GOT3 (cell line): ENCODE results near the gene CDK11B.

Experiments used
- DNase-seq: peaks from one replicate; lab custom pipeline; 2025; ENCODE audit warnings: mixed read lengths; lab: John Stamatoyannopoulos, UW

The CDK11B gene

GRCh38 chr1:1627261-1627828, 31.5 kb downstream of the CDK11B start:
- no peak for DNase-seq

DNA sequence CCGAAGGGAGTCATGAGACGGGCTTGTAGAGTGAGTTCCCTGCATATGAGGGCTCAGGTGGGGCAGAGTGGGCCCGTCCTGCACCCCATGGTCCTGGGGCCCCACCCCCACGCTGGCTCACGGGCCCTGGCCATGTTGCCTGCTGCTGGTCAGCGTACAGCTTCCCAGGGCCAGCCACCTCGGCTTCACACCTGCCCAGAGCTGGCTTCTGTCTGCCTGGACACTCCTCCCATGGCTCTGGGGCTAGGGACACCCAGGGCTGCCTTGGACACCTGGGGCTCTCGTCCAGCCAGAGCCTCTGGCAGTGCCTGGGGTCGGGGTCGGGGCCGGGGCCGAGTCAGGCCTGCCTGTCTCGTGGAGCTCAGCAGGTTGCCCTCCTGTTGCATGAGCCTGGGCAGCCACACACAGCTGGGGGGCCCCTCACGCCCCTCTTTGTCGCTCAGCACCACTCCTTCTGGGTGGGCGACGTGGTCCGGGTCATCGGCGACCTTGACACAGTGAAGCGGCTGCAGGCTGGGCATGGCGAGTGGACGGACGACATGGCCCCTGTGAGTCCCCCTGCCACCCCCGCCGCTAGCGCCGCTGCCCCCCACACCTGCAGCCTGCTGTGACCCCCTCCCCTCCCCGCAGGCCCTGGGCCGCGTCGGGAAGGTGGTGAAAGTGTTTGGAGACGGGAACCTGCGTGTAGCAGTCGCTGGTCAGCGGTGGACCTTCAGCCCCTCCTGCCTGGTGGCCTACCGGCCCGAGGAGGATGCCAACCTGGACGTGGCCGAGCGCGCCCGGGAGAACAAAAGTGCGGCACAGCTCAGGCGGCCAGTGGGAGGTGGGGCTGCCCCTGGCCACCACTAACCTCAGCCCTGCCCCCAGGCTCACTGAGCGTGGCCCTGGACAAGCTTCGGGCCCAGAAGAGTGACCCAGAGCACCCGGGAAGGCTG, 32.3 kb downstream of the CDK11B start:
- no peak for DNase-seq

- DNase-seq: no peak
These were observed 33.0 kb downstream of the CDK11B start for GRCh38 chr1:1625824-1626206.

DNA sequence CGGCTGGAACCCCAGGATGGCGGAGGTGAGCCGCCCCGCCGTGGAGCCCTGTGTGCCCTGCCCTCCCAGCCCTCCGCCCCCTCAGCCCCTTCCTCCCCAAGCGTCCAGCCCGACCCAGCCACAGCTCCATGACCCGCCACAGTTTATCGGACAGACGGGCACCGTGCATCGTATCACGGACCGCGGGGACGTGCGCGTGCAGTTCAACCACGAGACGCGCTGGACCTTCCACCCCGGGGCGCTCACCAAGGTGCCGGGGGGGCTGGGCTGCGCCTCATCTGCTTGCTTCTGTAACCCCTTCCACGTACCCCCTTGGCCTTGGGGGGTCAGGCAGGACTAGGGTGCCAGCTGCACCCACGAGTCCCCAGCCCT, 33.4 kb downstream of the CDK11B start:
- no peak for DNase-seq

DNA sequence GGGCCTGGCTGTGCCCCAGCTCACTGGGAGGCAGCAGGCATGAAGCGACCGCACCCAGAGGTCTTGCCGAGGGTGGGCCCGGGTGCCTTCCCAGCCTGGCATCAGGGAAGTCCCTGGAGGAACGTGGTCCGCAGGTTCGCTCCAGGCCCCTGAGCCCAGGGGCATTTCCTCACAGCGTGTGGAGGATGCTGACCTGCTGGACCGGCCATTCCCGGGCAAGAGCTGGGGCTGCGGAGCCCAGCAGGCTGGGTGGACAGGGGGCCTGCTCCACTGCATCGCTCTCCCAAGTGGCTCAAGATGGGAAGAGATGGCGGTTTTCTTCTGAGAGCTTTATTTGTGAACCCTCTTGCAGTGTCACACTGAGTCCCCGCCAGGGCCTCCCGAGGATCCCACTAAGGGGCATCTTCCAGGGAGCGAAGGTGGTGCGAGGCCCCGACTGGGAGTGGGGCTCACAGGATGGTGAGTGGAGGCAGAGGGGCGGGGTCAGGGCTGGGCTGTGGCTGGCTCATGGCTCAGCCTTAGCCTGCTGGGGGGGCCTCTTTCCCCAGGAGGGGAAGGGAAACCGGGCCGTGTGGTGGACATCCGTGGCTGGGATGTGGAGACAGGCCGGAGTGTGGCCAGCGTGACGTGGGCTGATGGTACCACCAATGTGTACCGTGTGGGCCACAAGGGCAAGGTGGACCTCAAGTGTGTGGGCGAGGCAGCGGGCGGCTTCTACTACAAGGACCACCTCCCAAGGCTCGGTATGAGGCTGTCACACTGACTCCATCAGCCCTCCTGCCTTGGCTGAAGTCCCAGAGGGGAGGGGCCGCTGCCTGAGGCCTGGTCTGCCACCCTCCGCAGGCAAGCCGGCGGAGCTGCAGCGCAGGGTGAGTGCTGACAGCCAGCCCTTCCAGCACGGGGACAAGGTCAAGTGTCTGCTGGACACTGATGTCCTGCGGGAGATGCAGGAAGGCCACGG, 34.1 kb downstream of the CDK11B start:
- no peak for DNase-seq

DNA sequence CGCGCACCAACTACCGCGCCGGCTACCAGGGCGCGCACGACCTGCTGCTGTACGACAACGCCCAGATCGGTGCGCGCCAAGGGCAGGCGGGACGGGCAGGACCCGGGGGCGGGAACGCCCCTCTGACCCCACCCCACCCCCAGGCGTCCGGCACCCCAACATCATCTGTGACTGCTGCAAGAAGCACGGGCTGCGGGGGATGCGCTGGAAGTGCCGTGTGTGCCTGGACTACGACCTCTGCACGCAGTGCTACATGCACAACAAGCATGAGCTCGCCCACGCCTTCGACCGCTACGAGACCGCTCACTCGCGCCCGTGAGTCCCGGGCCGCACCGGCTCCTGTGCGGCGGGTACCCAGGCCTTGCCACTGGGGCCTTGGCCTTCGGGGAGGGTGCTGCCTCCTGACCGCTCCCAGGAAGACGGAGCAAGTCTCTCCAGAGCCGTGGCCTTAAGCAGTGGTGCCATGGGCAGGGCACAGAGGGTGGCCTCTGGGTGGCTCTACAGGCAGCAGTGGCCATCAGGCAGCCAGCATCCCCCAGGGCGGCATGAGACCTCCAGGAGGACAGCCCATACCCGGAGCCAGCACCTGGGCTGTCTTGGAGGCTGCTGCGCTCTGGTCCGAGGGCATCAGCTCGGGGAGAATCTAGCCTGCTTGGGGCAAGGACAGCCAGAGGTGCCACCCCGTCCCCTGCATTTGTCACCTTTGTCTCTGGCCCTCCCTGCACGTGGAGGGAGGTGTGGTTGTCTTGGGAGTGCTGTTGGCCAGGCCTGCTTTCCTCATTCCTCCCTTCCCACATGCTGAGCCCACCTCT, 35.0 kb downstream of the CDK11B start:
- DNase-seq: no peak

GRCh38 chr1:1623181-1623630, 35.6 kb downstream of the CDK11B start:
- no peak for DNase-seq

DNA sequence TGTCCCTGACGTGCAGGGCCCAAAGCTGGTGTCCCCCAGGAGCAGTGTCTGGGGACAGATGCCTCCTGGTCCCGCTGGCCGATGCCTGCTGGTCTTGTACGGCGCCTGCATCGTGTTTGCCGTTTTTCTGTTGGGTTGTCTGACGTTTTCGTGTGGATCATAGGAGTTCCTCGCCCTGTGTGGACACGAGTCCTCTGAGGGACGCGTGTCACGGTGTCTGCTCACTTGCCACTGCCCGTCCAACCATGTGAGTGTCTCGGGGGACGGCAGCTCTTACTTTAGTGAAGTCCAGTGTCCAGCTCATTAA, 36.1 kb downstream of the CDK11B start:
- no peak for DNase-seq

DNA sequence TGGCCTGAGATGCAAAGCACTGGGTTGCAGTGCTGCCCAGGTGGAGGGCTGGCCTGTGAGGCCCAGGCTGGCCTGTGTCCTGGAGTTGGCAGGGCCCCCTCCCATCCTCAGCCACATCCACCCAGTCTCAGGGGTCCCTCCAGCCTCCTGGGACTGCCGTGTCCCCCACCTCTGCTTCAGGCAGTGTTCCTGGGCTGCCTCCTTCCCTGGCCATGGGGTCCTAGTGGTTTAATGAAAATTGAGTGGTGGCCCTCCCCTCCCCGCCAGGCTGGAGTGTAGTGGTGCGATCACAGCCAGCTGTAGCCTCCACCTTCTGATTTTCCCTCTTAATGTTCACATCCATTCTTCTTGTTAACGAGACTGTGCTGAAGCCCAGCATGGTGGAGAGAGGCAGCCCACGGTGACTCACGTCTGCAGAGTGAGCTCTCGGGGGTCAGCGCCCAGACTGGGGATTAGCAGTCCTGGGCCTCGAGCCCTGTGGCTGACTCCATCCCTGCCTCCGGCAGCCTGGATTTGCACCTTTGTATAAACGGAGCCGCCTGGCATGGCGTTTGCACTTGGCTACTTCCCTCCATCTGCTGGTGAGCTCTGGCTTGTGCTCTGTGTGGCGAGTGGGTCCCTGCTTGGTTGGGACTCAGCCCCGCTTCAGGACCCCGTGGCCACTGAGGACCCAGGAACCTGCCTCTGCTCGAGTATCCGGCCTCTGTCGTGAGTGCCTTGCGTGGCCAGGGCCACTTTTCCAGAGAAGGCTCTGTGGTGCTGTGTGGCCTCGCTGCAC, 36.6 kb downstream of the CDK11B start:
- DNase-seq: no peak

DNA sequence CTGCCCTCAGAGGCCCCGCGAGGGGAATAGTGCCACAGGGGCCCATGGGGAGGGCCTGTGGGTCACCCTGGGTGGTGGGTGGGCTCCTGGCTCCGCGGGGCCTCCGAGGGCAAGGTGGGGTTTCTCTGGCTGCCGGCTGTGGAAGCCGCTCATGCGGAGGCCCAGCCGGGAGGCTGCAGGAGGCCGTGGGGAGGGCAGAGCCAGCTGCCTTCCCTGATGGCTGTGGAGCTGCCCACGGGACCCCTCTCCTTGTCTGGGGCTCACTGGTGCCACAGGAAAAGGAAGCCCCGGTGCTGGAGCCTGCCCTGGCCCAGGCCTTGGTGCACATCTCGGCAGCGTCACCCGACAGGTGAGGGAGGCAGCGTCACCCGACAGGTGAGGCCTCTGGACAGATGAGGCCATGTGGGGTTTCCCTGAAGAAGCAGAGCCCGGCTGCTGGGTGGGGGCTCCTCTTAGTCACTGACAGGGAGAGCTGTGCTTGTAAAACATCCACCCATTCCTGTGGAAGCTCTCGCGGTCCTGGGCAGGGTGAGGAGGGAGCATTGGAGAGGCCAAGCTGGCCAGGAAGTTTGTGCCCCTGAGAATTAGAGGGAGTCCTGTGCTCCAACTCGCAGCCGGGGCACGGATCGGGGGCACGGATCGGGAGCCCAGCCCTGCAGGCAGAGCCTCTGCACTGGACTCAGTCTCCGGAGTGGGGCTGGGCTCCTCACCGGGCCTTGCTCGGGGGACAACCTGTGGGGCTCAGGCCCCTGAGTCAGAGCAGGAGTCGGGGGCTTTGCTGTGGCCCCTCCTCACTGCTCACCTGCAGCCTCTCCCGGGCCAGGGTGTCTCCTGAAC, 37.4 kb downstream of the CDK11B start:
- no peak for DNase-seq

GRCh38 chr1:1620433-1621139, 38.2 kb downstream of the CDK11B start:
- no peak for DNase-seq

DNA sequence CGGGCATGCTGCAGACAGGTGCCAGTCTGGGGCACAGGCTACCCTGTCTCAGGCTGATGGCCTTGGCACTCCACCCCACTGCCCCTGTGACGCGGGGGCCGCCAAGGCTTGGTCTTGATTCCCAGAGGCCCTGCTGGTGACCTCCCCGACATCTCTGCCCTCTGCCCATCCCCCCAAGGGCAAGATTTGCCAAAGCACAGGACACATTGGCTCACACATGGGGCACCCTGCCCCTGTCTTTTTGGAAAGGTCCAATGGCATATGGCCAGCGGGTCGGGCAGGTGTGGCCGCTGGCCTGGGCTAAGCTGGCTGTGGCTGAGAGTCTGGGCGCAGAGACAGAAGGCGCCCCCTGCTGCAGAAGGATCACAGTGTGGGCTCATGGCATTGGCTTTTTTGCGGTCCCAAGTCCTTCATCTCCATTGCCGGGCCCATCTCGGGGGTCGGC, 38.9 kb downstream of the CDK11B start:
- no peak for DNase-seq

GRCh38 chr1:1618396-1619068, 40.3 kb downstream of the CDK11B start:
- no peak for DNase-seq

- no peak for DNase-seq
These were observed 40.9 kb downstream of the CDK11B start for GRCh38 chr1:1617925-1618324.

GRCh38 chr1:1617516-1617915, 41.3 kb downstream of the CDK11B start:
- DNase-seq: no peak

DNA sequence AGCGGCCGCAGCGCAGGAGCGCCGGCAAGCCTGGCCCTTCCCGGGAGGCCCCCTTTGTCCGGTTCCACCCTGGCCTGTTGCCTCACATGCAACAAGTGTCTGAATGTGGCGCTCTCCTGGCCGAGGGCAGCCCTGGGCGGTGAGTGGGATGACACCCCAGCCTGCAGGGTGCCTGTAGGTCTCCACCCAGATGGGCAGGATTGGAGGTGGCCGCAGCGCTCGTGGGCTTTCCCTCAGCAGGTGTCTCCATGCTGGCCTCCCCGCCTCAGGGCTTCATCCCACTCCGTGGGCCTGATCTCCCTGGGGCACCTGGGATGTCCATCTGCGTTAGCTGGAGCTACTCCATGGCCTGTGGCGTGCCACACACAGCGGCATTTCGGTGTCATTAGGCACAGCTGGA, 42.0 kb downstream of the CDK11B start:
- no peak for DNase-seq

- peak; percentile 33 for DNase-seq
These were observed 42.6 kb downstream of the CDK11B start for GRCh38 chr1:1616045-1616790.
